ENCODE results near the gene DIP2B. TPM values are rescaled to one million over a fixed set of nuclear protein-coding genes. Genes with fewer than 3 reads are reported as not detected.

The DIP2B gene
- total RNA-seq, 5 donors from 2014 or later (not counting 1 experiment from before 2014, with no cell fraction given): 27.5 to 46.0 (median 29.6) TPM

GRCh38 chr12:50689437-50689836 is 184.7 kb downstream of the DIP2B start:
- CTCF ChIA-PET: no interaction called here
- no peak for ATAC-seq (replicated peaks in 1 of 4)
- Mint-ChIP-seq H3K4me1 (peaks cover 0 to 4% (median 0%) of the 10 kb centered on the region in 3 donors), H3K4me3 (no peak overlapping the region), H3K9me3 (no peaks in the 10 kb centered on the region), H3K27me3 (no peaks in the 10 kb centered on the region), H3K36me3 (peaks cover 46% of the 10 kb centered on the region), H3K27ac (no peak overlapping the region)
- H3K4me3 ChIP-seq (ENCODE audit: control insufficient read depth in 1 of 2, extremely low read depth in 1 of 2, low read length in 1 of 2): no peak overlapping the region
- H3K36me3 ChIP-seq (ENCODE audit: control insufficient read depth in 2 of 2, extremely low read depth in 1 of 2, insufficient read depth in 1 of 2, low read length in 1 of 2): peaks cover 9 to 72% of the 10 kb centered on the region in 2 donors
- H3K4me1 ChIP-seq (ENCODE audit: control insufficient read depth in 1 of 2, extremely low read depth in 1 of 2, insufficient read depth in 2 of 2, low read length in 2 of 2): no peaks in the 10 kb centered on the region
- H3K27ac ChIP-seq (ENCODE audit: low read length): no peak overlapping the region
- DNase-seq: no peak
- H3K27me3 ChIP-seq (replicated peaks in 1 of 2; ENCODE audit: control insufficient read depth in 2 of 2, extremely low read depth in 1 of 2, insufficient read depth in 2 of 2, low read length in 1 of 2): no peaks in the 10 kb centered on the region
- no peaks in the 10 kb centered on the region for H3K9me3 ChIP-seq
- 83% methylated on average over 1 of the region's 1 CpG for WGBS (ENCODE audit: insufficient coverage)
- POLR2A ChIA-PET: no interaction called here

GRCh38 chr12:50690925-50691324 is 186.1 kb downstream of the DIP2B start:
- H3K4me3 ChIP-seq (ENCODE audit: control insufficient read depth in 1 of 2, extremely low read depth in 1 of 2, low read length in 1 of 2): no peak overlapping the region
- Mint-ChIP-seq H3K9me3 (no peaks in the 10 kb centered on the region), H3K27me3 (no peaks in the 10 kb centered on the region), H3K4me1 (peaks cover 0 to 4% (median 0%) of the 10 kb centered on the region in 3 donors), H3K36me3 (peaks cover 48% of the 10 kb centered on the region), H3K4me3 (no peak overlapping the region), H3K27ac (no peak overlapping the region)
- no peaks in the 10 kb centered on the region for H3K27me3 ChIP-seq (replicated peaks in 1 of 2; ENCODE audit: control insufficient read depth in 2 of 2, extremely low read depth in 1 of 2, insufficient read depth in 2 of 2, low read length in 1 of 2)
- CTCF ChIA-PET: no interaction called here
- H3K4me1 ChIP-seq (ENCODE audit: control insufficient read depth in 1 of 2, extremely low read depth in 1 of 2, insufficient read depth in 2 of 2, low read length in 2 of 2): no peaks in the 10 kb centered on the region
- POLR2A ChIA-PET: interaction anchor here in 1 of 2 donors (0.5 to 0.6 kb wide), 2 partner anchors 238 to 239 kb away, joined by 3 to 4 read pairs; no protein-coding TSS in a partner anchor
- DNase-seq (no peak), ATAC-seq (replicated peaks in 1 of 4) (no peak)
- peaks cover 9 to 73% of the 10 kb centered on the region in 2 donors for H3K36me3 ChIP-seq (ENCODE audit: control insufficient read depth in 2 of 2, extremely low read depth in 1 of 2, insufficient read depth in 1 of 2, low read length in 1 of 2)
- no peak overlapping the region for H3K27ac ChIP-seq (ENCODE audit: low read length)
- 100% methylated on average over 2 of the region's 3 CpGs for WGBS (ENCODE audit: insufficient coverage)
- no peaks in the 10 kb centered on the region for H3K9me3 ChIP-seq

GRCh38 chr12:50695961-50696360 is 191.2 kb downstream of the DIP2B start:
- ATAC-seq (replicated peaks in 1 of 4): no peak
- Histone ChIP-seq H3K4me3 (ENCODE audit: control insufficient read depth in 1 of 2, extremely low read depth in 1 of 2, low read length in 1 of 2) (no peak overlapping the region), H3K4me1 (ENCODE audit: control insufficient read depth in 1 of 2, extremely low read depth in 1 of 2, insufficient read depth in 2 of 2, low read length in 2 of 2) (no peaks in the 10 kb centered on the region), H3K9me3 (no peaks in the 10 kb centered on the region), H3K27ac (ENCODE audit: low read length) (no peak overlapping the region), H3K27me3 (replicated peaks in 1 of 2; ENCODE audit: control insufficient read depth in 2 of 2, extremely low read depth in 1 of 2, insufficient read depth in 2 of 2, low read length in 1 of 2) (no peaks in the 10 kb centered on the region), H3K36me3 (ENCODE audit: control insufficient read depth in 2 of 2, extremely low read depth in 1 of 2, insufficient read depth in 1 of 2, low read length in 1 of 2) (peaks cover 10 to 78% of the 10 kb centered on the region in 2 donors)
- no peak for DNase-seq
- H3K27ac Mint-ChIP-seq: no peak overlapping the region
- no peaks in the 10 kb centered on the region for H3K9me3 Mint-ChIP-seq
- H3K27me3 Mint-ChIP-seq: no peaks in the 10 kb centered on the region
- CTCF ChIA-PET: interaction anchor here in 1 of 2 donors (0.9 kb wide), 1 partner anchor 16 kb away, joined by 3 read pairs; no protein-coding TSS in a partner anchor
- no CpG with 5 or more reads among the region's 4 CpGs for WGBS (ENCODE audit: insufficient coverage)
- POLR2A ChIA-PET: interaction anchor here in 1 of 2 donors (0.6 kb wide), 2 partner anchors 184 to 424 kb away, joined by 3 to 9 read pairs; no protein-coding TSS in a partner anchor
- H3K36me3 Mint-ChIP-seq: peaks cover 58% of the 10 kb centered on the region
- no peaks in the 10 kb centered on the region for H3K4me1 Mint-ChIP-seq
- no peak overlapping the region for H3K4me3 Mint-ChIP-seq

- H3K27ac ChIP-seq (ENCODE audit: low read length): no peak overlapping the region
- Mint-ChIP-seq H3K36me3 (peaks cover 57% of the 10 kb centered on the region), H3K9me3 (no peaks in the 10 kb centered on the region), H3K27ac (no peak overlapping the region), H3K4me1 (no peaks in the 10 kb centered on the region), H3K4me3 (no peak overlapping the region), H3K27me3 (no peaks in the 10 kb centered on the region)
- WGBS (ENCODE audit: insufficient coverage): 100% methylated on average over 1 of the region's 7 CpGs
- no peak for DNase-seq
- no peak overlapping the region for H3K4me3 ChIP-seq (ENCODE audit: control insufficient read depth in 1 of 2, extremely low read depth in 1 of 2, low read length in 1 of 2)
- H3K36me3 ChIP-seq (ENCODE audit: control insufficient read depth in 2 of 2, extremely low read depth in 1 of 2, insufficient read depth in 1 of 2, low read length in 1 of 2): peaks cover 10 to 79% of the 10 kb centered on the region in 2 donors
- ChIA-PET CTCF (no interaction called here), POLR2A (no interaction called here)
- ATAC-seq (replicated peaks in 1 of 4): no peak
- H3K4me1 ChIP-seq (ENCODE audit: control insufficient read depth in 1 of 2, extremely low read depth in 1 of 2, insufficient read depth in 2 of 2, low read length in 2 of 2): no peaks in the 10 kb centered on the region
- H3K27me3 ChIP-seq (replicated peaks in 1 of 2; ENCODE audit: control insufficient read depth in 2 of 2, extremely low read depth in 1 of 2, insufficient read depth in 2 of 2, low read length in 1 of 2): no peaks in the 10 kb centered on the region
- H3K9me3 ChIP-seq: no peaks in the 10 kb centered on the region
These were observed 192.1 kb downstream of the DIP2B start for GRCh38 chr12:50696931-50697330.

- H3K9me3 Mint-ChIP-seq: no peaks in the 10 kb centered on the region
- CTCF ChIA-PET: interaction anchor here in 1 of 2 donors (0.6 kb wide), 2 partner anchors 60 to 1549 kb away, joined by 3 read pairs; no protein-coding TSS in a partner anchor
These were observed 194.4 kb downstream of the DIP2B start for GRCh38 chr12:50699154-50699553.

GRCh38 chr12:50699940-50700339 is 195.2 kb downstream of the DIP2B start:
- no peaks in the 10 kb centered on the region for H3K9me3 Mint-ChIP-seq
- DNase-seq (no peak), ATAC-seq (replicated peaks in 1 of 4) (no peak)
- no peaks in the 10 kb centered on the region for H3K9me3 ChIP-seq
- peaks cover 6 to 79% of the 10 kb centered on the region in 2 donors for H3K36me3 ChIP-seq (ENCODE audit: control insufficient read depth in 2 of 2, extremely low read depth in 1 of 2, insufficient read depth in 1 of 2, low read length in 1 of 2)
- no peaks in the 10 kb centered on the region for H3K4me1 ChIP-seq (ENCODE audit: control insufficient read depth in 1 of 2, extremely low read depth in 1 of 2, insufficient read depth in 2 of 2, low read length in 2 of 2)
- H3K27me3 Mint-ChIP-seq: no peaks in the 10 kb centered on the region
- peaks cover 61% of the 10 kb centered on the region for H3K36me3 Mint-ChIP-seq
- POLR2A ChIA-PET: interaction anchor here in 1 of 2 donors (0.6 kb wide), 1 partner anchor 43 kb away, joined by 4 read pairs; no protein-coding TSS in a partner anchor
- no peak overlapping the region for H3K27ac Mint-ChIP-seq
- no peak overlapping the region for H3K4me3 ChIP-seq (ENCODE audit: control insufficient read depth in 1 of 2, extremely low read depth in 1 of 2, low read length in 1 of 2)
- 98% methylated on average over 5 of the region's 6 CpGs for WGBS (ENCODE audit: insufficient coverage)
- no peaks in the 10 kb centered on the region for H3K27me3 ChIP-seq (replicated peaks in 1 of 2; ENCODE audit: control insufficient read depth in 2 of 2, extremely low read depth in 1 of 2, insufficient read depth in 2 of 2, low read length in 1 of 2)
- H3K4me1 Mint-ChIP-seq: no peaks in the 10 kb centered on the region
- H3K27ac ChIP-seq (ENCODE audit: low read length): no peak overlapping the region
- no peak overlapping the region for H3K4me3 Mint-ChIP-seq
- CTCF ChIA-PET: interaction anchor here (0.6 to 0.7 kb wide), 2 partner anchors 114 to 403 kb away, joined by 3 read pairs; no protein-coding TSS in a partner anchor

More at GRCh38 chr12:50699154-50699553, 194.4 kb downstream of the DIP2B start:
- Mint-ChIP-seq H3K27me3 (no peaks in the 10 kb centered on the region), H3K27ac (no peak overlapping the region), H3K4me3 (no peak overlapping the region), H3K4me1 (no peaks in the 10 kb centered on the region), H3K36me3 (peaks cover 54% of the 10 kb centered on the region)
- POLR2A ChIA-PET: interaction anchor here in 1 of 2 donors (0.7 kb wide), 1 partner anchor 211 kb away, joined by 4 read pairs; no protein-coding TSS in a partner anchor
- H3K9me3 ChIP-seq: no peaks in the 10 kb centered on the region
- peaks cover 6 to 72% of the 10 kb centered on the region in 2 donors for H3K36me3 ChIP-seq (ENCODE audit: control insufficient read depth in 2 of 2, extremely low read depth in 1 of 2, insufficient read depth in 1 of 2, low read length in 1 of 2)
- WGBS (ENCODE audit: insufficient coverage): 80% methylated on average over 1 of the region's 1 CpG
- DNase-seq: no peak
- no peaks in the 10 kb centered on the region for H3K27me3 ChIP-seq (replicated peaks in 1 of 2; ENCODE audit: control insufficient read depth in 2 of 2, extremely low read depth in 1 of 2, insufficient read depth in 2 of 2, low read length in 1 of 2)
- H3K4me3 ChIP-seq (ENCODE audit: control insufficient read depth in 1 of 2, extremely low read depth in 1 of 2, low read length in 1 of 2): no peak overlapping the region
- ATAC-seq (replicated peaks in 1 of 4): no peak
- H3K4me1 ChIP-seq (ENCODE audit: control insufficient read depth in 1 of 2, extremely low read depth in 1 of 2, insufficient read depth in 2 of 2, low read length in 2 of 2): no peaks in the 10 kb centered on the region
- no peak overlapping the region for H3K27ac ChIP-seq (ENCODE audit: low read length)
